Measurements from ENCODE around the gene NR2F6. TPM values are rescaled to one million over a fixed set of nuclear protein-coding genes. Genes with fewer than 3 reads are reported as not detected.

The NR2F6 gene
- polyA plus RNA-seq, 4 donors, result 41.6 to 93.0 (median 74.9) TPM

DNA sequence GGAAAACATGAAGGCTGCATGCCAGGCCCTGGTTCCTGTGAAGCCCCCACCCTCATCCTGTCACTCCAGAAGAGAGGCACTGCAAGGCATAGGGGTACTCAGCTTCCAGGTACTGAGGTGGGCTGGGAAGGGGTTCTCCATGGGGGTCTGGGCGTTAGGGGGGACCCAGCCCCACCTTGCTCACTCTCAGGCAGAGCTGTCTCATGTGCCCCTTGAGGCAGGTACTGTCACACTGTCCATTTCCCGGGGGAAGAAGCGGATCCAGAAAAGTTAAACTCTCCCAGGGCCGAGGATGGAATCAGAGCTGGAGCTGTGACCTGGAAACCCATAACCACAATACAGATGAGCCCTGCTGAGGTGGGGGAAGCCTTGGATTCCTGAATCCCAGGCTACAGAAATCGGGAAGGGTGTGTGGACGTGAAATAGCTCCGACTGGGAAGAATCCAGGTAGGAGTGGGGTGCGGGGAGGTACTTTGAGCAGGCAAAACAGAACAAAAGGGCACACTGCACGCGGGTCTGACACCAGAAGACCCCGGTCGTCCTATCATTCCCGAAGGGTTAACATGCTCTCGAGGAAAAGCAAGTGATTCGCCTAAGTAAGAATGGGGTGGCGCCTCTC, 31.1 kb downstream of the NR2F6 start:
- H3K36me3 ChIP-seq (ENCODE audit: control insufficient read depth in 3 of 3, insufficient read depth in 2 of 3, low read depth in 1 of 3, low read length in 3 of 3), result peaks cover 4 to 63% (median 11%) of the 10 kb centered on the region in 3 donors
- DNase-seq, result no peak
- peaks cover 0 to 11% (median 0%) of the 10 kb centered on the region in 3 donors for H3K4me1 ChIP-seq (ENCODE audit: control insufficient read depth in 3 of 3, insufficient read depth in 2 of 3, low read depth in 1 of 3, low read length in 2 of 3)
- H3K9me3 ChIP-seq (ENCODE audit: control insufficient read depth in 2 of 2, insufficient read depth in 1 of 2, low read depth in 1 of 2, low read length in 1 of 2), result no peaks in the 10 kb centered on the region
- peak overlapping the region in 2 of 3 donors; percentile 75 to 90 for H3K4me3 ChIP-seq (ENCODE audit: low read depth in 1 of 3, low read length in 3 of 3)
- H3K27me3 ChIP-seq (ENCODE audit: control insufficient read depth in 3 of 3, insufficient read depth in 3 of 3, low read length in 3 of 3), result no peaks in the 10 kb centered on the region
- H3K27ac ChIP-seq (ENCODE audit: low read depth in 1 of 3, low read length in 2 of 3), result peak overlapping the region; percentile 91 to 98 (median 95)
- 27 to 30% (median 27%) methylated on average over 16 of the region's 16 CpGs for WGBS, 3 donors
- FAIRE-seq, result no peak

DNA sequence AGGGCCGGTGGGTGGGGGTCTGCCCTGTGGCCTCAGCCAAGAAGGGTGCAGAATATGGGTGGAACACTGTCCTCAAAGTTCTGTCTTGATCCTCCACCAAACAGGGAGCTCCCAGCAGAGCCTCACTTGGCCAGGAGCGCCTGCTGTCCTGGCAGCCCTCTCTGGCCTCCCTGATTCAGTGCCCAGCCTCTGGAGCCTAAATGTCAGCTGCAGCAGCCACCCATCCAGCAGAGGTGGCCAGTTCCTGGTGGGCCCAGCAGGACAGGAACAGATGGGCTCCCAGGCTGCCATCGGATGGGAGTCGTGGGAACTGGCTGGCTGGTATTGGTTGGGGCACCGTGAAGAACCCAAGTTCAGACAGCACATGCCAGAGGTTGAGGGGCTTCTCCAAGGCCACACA, 32.4 kb downstream of the NR2F6 start:
- Histone ChIP-seq H3K4me1 (ENCODE audit: control insufficient read depth in 3 of 3, insufficient read depth in 2 of 3, low read depth in 1 of 3, low read length in 2 of 3) (peaks cover 0 to 11% (median 0%) of the 10 kb centered on the region in 3 donors), H3K27ac (ENCODE audit: low read depth in 1 of 3, low read length in 2 of 3) (no peak overlapping the region), H3K36me3 (ENCODE audit: control insufficient read depth in 3 of 3, insufficient read depth in 2 of 3, low read depth in 1 of 3, low read length in 3 of 3) (peaks cover 8 to 68% (median 19%) of the 10 kb centered on the region in 3 donors), H3K4me3 (ENCODE audit: low read depth in 1 of 3, low read length in 3 of 3) (no peak overlapping the region), H3K27me3 (ENCODE audit: control insufficient read depth in 3 of 3, insufficient read depth in 3 of 3, low read length in 3 of 3) (no peaks in the 10 kb centered on the region), H3K9me3 (ENCODE audit: control insufficient read depth in 2 of 2, insufficient read depth in 1 of 2, low read depth in 1 of 2, low read length in 1 of 2) (no peaks in the 10 kb centered on the region)
- DNase-seq (no peak), FAIRE-seq (no peak)
- 86 to 95% (median 89%) methylated on average over 5 of the region's 5 CpGs for WGBS, 3 donors

DNA sequence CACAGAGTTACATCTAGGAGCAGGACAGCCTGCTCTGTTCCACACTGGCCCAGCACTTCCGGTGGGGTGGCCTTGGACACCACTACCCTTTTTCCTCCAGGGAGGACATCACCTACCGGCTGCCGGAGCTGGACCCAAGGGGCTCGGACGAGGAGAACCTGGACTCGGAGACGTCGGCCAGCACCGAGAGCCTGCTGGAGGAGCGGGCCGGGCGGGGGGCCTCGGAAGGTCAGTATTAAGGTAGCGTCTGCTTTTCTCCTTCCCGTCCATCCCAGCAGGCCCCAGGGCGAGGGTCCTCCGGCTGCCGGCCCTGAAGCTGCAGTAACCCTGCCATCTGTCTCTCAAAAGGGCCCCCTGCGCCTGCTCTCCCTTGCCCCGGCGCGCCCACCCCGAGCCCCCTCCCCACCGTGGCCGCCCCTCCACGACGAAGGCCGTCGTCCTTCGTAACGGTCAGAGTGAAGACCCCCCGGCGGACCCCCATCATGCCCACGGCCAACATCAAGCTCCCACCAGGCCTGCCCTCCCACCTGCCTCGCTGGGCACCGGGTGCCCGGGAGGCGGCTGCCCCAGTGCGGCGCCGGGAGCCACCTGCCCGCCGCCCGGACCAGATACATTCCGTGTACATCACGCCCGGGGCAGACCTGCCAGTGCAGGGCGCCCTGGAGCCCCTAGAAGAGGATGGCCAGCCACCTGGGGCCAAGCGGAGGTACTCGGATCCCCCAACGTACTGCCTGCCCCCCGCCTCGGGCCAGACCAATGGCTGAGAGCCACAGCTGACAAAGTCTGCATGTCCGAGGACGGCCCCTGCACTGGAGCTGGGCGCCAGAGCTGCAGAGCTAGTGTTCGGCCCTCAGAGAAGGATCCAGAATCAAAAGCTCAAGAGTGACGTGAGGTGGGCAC, 33.9 kb downstream of the NR2F6 start:
- DNase-seq, result no peak
- 94 to 96% (median 95%) methylated on average over 39 to 58 of the region's 58 CpGs for WGBS, 3 donors
- Histone ChIP-seq H3K27ac (ENCODE audit: low read depth in 1 of 3, low read length in 2 of 3) (no peak overlapping the region), H3K4me3 (ENCODE audit: low read depth in 1 of 3, low read length in 3 of 3) (no peak overlapping the region), H3K27me3 (ENCODE audit: control insufficient read depth in 3 of 3, insufficient read depth in 3 of 3, low read length in 3 of 3) (no peaks in the 10 kb centered on the region), H3K9me3 (ENCODE audit: control insufficient read depth in 2 of 2, insufficient read depth in 1 of 2, low read depth in 1 of 2, low read length in 1 of 2) (no peaks in the 10 kb centered on the region), H3K36me3 (ENCODE audit: control insufficient read depth in 3 of 3, insufficient read depth in 2 of 3, low read depth in 1 of 3, low read length in 3 of 3) (peaks cover 8 to 58% (median 22%) of the 10 kb centered on the region in 3 donors), H3K4me1 (ENCODE audit: control insufficient read depth in 3 of 3, insufficient read depth in 2 of 3, low read depth in 1 of 3, low read length in 2 of 3) (peaks cover 0 to 11% (median 0%) of the 10 kb centered on the region in 3 donors)
- FAIRE-seq, result no peak

DNA sequence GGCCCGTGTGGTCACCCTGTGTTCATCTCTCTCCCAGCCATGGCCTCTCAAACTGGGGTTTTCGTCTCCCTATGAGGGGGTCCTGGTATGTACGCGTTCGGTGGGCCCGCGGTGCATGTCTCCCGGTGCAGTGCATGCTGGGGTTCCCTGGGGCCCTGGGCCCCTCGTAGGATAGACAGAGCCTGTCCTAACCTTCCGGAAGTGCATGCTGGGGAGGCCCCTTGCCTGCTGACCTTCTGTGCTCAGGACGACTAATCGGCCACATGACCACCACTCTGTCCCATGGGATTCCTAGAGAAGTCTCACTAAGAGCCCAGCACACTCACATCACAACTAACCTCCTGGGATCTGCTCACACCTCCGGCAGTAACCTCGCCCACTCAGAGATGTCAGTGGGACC, 35.4 kb downstream of the NR2F6 start:
- WGBS, 3 donors, result 89 to 97% (median 95%) methylated on average over 14 of the region's 14 CpGs
- Histone ChIP-seq H3K4me1 (ENCODE audit: control insufficient read depth in 3 of 3, insufficient read depth in 2 of 3, low read depth in 1 of 3, low read length in 2 of 3) (peaks cover 0 to 6% (median 0%) of the 10 kb centered on the region in 3 donors), H3K9me3 (ENCODE audit: control insufficient read depth in 2 of 2, insufficient read depth in 1 of 2, low read depth in 1 of 2, low read length in 1 of 2) (no peaks in the 10 kb centered on the region), H3K27me3 (ENCODE audit: control insufficient read depth in 3 of 3, insufficient read depth in 3 of 3, low read length in 3 of 3) (no peaks in the 10 kb centered on the region), H3K4me3 (ENCODE audit: low read depth in 1 of 3, low read length in 3 of 3) (no peak overlapping the region), H3K27ac (ENCODE audit: low read depth in 1 of 3, low read length in 2 of 3) (no peak overlapping the region), H3K36me3 (ENCODE audit: control insufficient read depth in 3 of 3, insufficient read depth in 2 of 3, low read depth in 1 of 3, low read length in 3 of 3) (peaks cover 8 to 61% (median 22%) of the 10 kb centered on the region in 3 donors)
- DNase-seq (no peak), FAIRE-seq (no peak)

DNA sequence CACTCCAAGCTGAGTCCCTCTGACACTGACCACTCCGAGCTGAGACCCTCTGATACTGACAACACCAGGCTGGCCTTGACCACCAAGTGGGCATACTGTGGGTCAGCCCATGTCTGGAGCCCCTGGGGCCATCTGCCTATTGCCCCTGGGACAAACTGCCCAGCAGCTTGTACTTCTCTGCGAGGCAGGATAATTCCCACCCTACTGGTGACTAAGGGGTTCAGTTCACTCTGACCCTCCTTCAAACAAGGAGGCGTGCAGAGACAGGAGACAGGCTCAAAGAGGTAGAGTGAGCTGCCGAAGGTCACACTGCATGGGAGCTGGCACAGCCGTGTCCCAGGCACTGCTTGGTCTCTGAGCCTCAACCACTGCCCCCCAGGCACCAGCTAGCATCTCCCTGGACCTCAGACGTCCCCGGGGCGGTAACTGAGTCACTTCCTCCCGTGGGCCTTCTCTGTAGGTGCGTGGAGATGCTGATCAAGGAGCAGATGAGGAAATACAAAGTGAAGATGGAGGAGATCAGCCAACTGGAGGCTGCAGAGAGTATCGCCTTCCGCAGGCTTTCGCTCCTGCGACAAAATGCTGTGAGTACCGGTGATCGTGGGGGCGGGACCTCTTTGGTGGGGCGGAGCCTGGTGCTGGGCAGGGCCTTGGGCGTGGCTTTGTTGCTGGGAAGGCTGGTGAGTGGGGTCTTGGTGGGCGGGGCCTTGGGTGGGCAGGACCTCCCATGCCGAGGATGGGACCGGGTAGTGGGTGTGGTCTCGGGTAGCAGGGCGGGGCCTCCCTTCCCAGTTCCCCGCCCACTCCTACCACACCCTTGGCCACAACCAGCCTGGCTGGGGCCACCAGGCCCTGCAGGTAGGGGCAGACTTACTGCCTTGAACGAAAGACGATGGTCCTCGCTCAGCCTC, 36.3 kb downstream of the NR2F6 start:
- Histone ChIP-seq H3K27ac (ENCODE audit: low read depth in 1 of 3, low read length in 2 of 3) (no peak overlapping the region), H3K4me3 (ENCODE audit: low read depth in 1 of 3, low read length in 3 of 3) (no peak overlapping the region), H3K36me3 (ENCODE audit: control insufficient read depth in 3 of 3, insufficient read depth in 2 of 3, low read depth in 1 of 3, low read length in 3 of 3) (peaks cover 8 to 68% (median 22%) of the 10 kb centered on the region in 3 donors), H3K9me3 (ENCODE audit: control insufficient read depth in 2 of 2, insufficient read depth in 1 of 2, low read depth in 1 of 2, low read length in 1 of 2) (no peaks in the 10 kb centered on the region), H3K27me3 (ENCODE audit: control insufficient read depth in 3 of 3, insufficient read depth in 3 of 3, low read length in 3 of 3) (no peaks in the 10 kb centered on the region), H3K4me1 (ENCODE audit: control insufficient read depth in 3 of 3, insufficient read depth in 2 of 3, low read depth in 1 of 3, low read length in 2 of 3) (peaks cover 0 to 2% (median 0%) of the 10 kb centered on the region in 3 donors)
- no peak for FAIRE-seq
- WGBS, 3 donors, result 74 to 83% (median 78%) methylated on average over 23 to 28 of the region's 28 CpGs
- DNase-seq, result no peak

DNA sequence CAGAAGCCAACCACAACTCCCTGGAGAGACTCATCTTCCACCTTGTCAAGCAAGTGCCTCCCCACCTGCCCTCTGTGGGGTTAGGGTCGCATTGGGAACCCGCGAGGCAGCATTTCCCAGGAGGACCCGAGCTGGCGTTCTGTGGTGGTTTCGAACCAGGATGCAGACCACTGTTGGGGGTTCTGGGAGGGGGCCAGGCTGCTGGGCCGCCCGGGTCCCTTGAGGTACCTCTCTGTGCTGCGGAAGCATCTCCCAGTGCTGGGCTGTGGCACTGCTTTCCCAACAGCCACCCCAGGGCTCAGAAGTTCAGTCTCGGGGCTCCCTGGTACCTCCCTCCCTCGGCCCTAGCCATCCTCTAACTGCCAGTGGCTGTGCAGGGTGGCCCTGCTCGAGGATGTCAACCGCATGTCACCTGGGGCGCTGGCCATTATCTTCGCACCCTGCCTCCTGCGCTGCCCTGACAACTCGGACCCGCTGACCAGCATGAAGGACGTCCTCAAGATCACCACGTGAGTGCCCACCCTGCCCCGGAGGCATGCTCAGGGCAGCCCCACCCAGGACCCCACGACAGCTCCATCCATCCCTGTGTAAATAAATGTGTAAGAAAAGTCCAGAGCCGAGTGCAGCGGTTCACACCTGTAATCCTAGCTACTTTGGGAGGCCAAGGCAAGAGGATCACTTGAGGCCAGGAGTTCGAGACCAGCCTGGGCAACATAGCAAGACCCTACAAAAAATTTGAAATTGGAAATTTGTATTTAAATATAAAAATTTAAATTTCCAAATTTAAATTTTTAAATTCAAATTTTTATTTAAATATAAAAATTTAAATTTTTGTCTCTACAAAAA, 38.8 kb downstream of the NR2F6 start:
- no peaks in the 10 kb centered on the region for H3K27me3 ChIP-seq (ENCODE audit: control insufficient read depth in 3 of 3, insufficient read depth in 3 of 3, low read length in 3 of 3)
- 93 to 95% (median 95%) methylated on average over 25 of the region's 25 CpGs for WGBS, 3 donors
- peaks cover 15 to 75% (median 16%) of the 10 kb centered on the region in 3 donors for H3K36me3 ChIP-seq (ENCODE audit: control insufficient read depth in 3 of 3, insufficient read depth in 2 of 3, low read depth in 1 of 3, low read length in 3 of 3)
- no peak for DNase-seq
- H3K4me1 ChIP-seq (ENCODE audit: control insufficient read depth in 3 of 3, insufficient read depth in 2 of 3, low read depth in 1 of 3, low read length in 2 of 3), result no peaks in the 10 kb centered on the region
- H3K27ac ChIP-seq (ENCODE audit: low read depth in 1 of 3, low read length in 2 of 3), result no peak overlapping the region
- no peak overlapping the region for H3K4me3 ChIP-seq (ENCODE audit: low read depth in 1 of 3, low read length in 3 of 3)
- FAIRE-seq, result no peak
- no peaks in the 10 kb centered on the region for H3K9me3 ChIP-seq (ENCODE audit: control insufficient read depth in 2 of 2, insufficient read depth in 1 of 2, low read depth in 1 of 2, low read length in 1 of 2)

DNA sequence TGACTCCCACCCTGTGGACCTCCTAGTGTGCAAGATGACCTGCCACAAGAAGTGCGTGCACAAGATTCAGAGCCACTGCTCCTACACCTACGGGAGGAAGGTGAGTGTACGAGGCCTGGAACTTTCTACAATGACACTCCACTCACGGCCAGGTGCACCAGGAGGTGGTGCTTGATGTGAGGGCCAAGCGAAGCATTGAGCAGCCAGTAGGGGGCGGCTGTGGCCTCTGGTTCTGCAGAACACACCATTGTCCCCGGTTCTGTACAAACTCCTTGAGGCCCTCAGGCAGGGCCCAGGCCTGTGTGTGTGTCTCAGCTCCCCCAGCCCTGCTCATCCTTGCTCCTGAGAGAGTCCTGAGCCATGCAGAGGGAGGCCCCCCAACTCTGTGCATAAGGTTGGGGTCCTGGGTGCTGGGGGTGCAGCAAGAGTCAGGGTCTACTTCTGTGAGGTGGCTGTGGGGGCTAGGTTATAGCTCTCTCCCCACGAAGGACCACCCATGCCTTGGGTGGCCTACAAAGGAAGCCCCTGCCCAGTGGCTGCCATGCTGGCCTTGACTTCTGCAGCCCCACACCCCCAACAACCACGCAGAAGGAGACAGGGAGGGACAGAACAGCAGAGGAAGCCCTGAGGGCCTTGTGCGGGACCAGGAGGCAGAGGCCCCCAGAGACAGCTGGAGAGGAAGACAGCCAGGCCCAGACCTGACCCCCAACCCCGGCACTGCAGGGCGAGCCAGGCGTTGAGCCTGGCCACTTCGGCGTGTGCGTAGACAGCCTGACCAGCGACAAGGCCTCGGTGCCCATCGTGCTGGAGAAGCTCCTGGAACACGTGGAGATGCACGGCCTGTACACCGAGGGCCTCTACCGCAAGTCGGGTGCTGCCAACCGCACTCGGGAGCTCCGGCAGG, 40.2 kb downstream of the NR2F6 start:
- H3K4me1 ChIP-seq (ENCODE audit: control insufficient read depth in 3 of 3, insufficient read depth in 2 of 3, low read depth in 1 of 3, low read length in 2 of 3), result no peaks in the 10 kb centered on the region
- FAIRE-seq, result no peak

More for the DNA sequence above, 40.2 kb downstream of the NR2F6 start:
- DNase-seq, result peak; percentile 72 to 83
- no peaks in the 10 kb centered on the region for H3K27me3 ChIP-seq (ENCODE audit: control insufficient read depth in 3 of 3, insufficient read depth in 3 of 3, low read length in 3 of 3)
- no peaks in the 10 kb centered on the region for H3K9me3 ChIP-seq (ENCODE audit: control insufficient read depth in 2 of 2, insufficient read depth in 1 of 2, low read depth in 1 of 2, low read length in 1 of 2)
- WGBS, 3 donors, result 76 to 83% (median 81%) methylated on average over 27 of the region's 27 CpGs
- no peak overlapping the region for H3K4me3 ChIP-seq (ENCODE audit: low read depth in 1 of 3, low read length in 3 of 3)
- H3K36me3 ChIP-seq (ENCODE audit: control insufficient read depth in 3 of 3, insufficient read depth in 2 of 3, low read depth in 1 of 3, low read length in 3 of 3), result peaks cover 11 to 80% (median 16%) of the 10 kb centered on the region in 3 donors
- no peak overlapping the region for H3K27ac ChIP-seq (ENCODE audit: low read depth in 1 of 3, low read length in 2 of 3)
